H1 (cell line): Measurements from ENCODE around the gene WDR12. TPM values are rescaled to one million over a fixed set of nuclear protein-coding genes. Genes with fewer than 3 reads are reported as not detected.
A peak's percentile ranks its signal among the peaks of the same experiment; 100 is the strongest.

Source experiments
- CTCF ChIA-PET: fragments of 300-600 bp; sonication (Branson Sonifier 250); formaldehyde crosslinking; loops from one replicate; lab custom pipeline; 2021; ENCODE audit not compliant: partially characterized antibody; lab: Charles Lee
- POLR2A ChIA-PET: fragments of 300-600 bp; sonication (Branson Sonifier 250); formaldehyde crosslinking; loops from one replicate; lab custom pipeline; 2021; ENCODE audit warnings: inconsistent platforms; ENCODE audit not compliant: partially characterized antibody; lab: Charles Lee
- DNase-seq, 2 experiments: peaks; one replicate each; pipeline versions ENCODE4 v3.0.0 to v3.0.0-alpha.2; 2010 to 2022; ENCODE audit warnings: low spot score in 2 of 2, low read depth in 1 of 2, mixed read lengths in 1 of 2
- FAIRE-seq: peaks from 2 replicates; lab custom pipeline; 2011; peaks lifted over from hg19 to GRCh38; lab: Jason Lieb, UNC
- H2AFZ ChIP-seq: 2 replicates; pipeline ENCODE4 v1.8.1; 2012; ENCODE audit warnings: low read length, inconsistent platforms
- H2AK5ac ChIP-seq: 2 replicates; pipeline ENCODE4 v1.6.1; 2013; ENCODE audit warnings: low read depth, low read length
- H2BK120ac ChIP-seq: replicated peaks from 2 replicates; pipeline ENCODE3; 2013; ENCODE audit warnings: low read depth, low read length, inconsistent platforms
- H2BK12ac ChIP-seq: 2 replicates; pipeline ENCODE4 v1.6.1; 2013; ENCODE audit warnings: low read depth, low read length
- H2BK15ac ChIP-seq: 2 replicates; pipeline ENCODE4 v1.6.1; 2013; ENCODE audit warnings: low read length
- H2BK20ac ChIP-seq: 2 replicates; pipeline ENCODE4 v1.6.1; 2013; ENCODE audit warnings: low read length
- H2BK5ac ChIP-seq: 2 replicates; pipeline ENCODE4 v1.6.1; 2013; ENCODE audit warnings: low read depth, low read length
- H3K14ac ChIP-seq: 2 replicates; pipeline ENCODE4 v1.6.1; 2013; ENCODE audit warnings: inconsistent platforms; ENCODE audit not compliant: insufficient read length
- H3K18ac ChIP-seq: 2 replicates; pipeline ENCODE4 v1.6.1; 2013; ENCODE audit warnings: low read length; ENCODE audit errors: extremely low read depth
- H3K23ac ChIP-seq: 2 replicates; pipeline ENCODE4 v1.6.1; 2013; ENCODE audit warnings: inconsistent platforms; ENCODE audit not compliant: insufficient read length
- H3K23me2 ChIP-seq: 2 replicates; pipeline ENCODE4 v1.6.1; 2013; ENCODE audit warnings: low read depth, low read length
- H3K27ac ChIP-seq: 2 replicates; pipeline ENCODE4 v1.6.1; 2011; ENCODE audit warnings: low read depth, low read length, inconsistent platforms
- H3K27me3 ChIP-seq, 4 experiments: replicated peaks in 1 of 4; 1 replicate in 1 of 4; 2 replicates in 3 of 4; pipeline versions ENCODE4 v1.6.1 to v1.8.1; 2011 to 2013; ENCODE audit warnings: low read length in 3 of 4, mild to moderate bottlenecking in 3 of 4, inconsistent platforms in 2 of 4, mixed read lengths in 2 of 4, moderate library complexity in 1 of 4; ENCODE audit not compliant: control insufficient read depth in 3 of 4, insufficient read depth in 3 of 4; ENCODE audit errors: extremely low read depth in 1 of 4
- H3K36me3 ChIP-seq, 4 experiments: 2 replicates each; pipeline versions ENCODE4 v1.6.1 to v1.8.1; 2011 to 2013; ENCODE audit warnings: mild to moderate bottlenecking in 4 of 4, low read length in 3 of 4, moderate library complexity in 2 of 4, control low read depth in 1 of 4, inconsistent platforms in 1 of 4; ENCODE audit not compliant: insufficient read depth in 4 of 4, control insufficient read depth in 2 of 4
- H3K4ac ChIP-seq: replicated peaks from 2 replicates; pipeline ENCODE3; 2013; ENCODE audit warnings: low read length, low read depth, mixed read lengths, inconsistent platforms; ENCODE audit not compliant: insufficient read length
- H3K4me1 ChIP-seq, 4 experiments: replicated peaks in 1 of 4; 1 replicate in 1 of 4; 2 replicates in 3 of 4; pipeline versions ENCODE4 v1.6.1 to v1.8.1; 2011 to 2013; ENCODE audit warnings: low read length in 3 of 4, inconsistent platforms in 2 of 4, mixed read lengths in 1 of 4; ENCODE audit not compliant: insufficient read depth in 4 of 4, control insufficient read depth in 3 of 4
- H3K4me2 ChIP-seq, 2 experiments: 2 replicates each; pipeline versions ENCODE4 v1.6.1 to v1.8.1; 2011 to 2013; ENCODE audit warnings: low read depth in 2 of 2, low read length in 2 of 2, control low read depth in 1 of 2, inconsistent platforms in 1 of 2, mild to moderate bottlenecking in 1 of 2; ENCODE audit not compliant: insufficient read depth in 1 of 2
- H3K4me3 ChIP-seq, 4 experiments: fragments of 200-600, 300-600 bp in 1 of 4; sonication (generic), shearing (Covaris generic), sonication (Bioruptor Twin) in 1 of 4; 2 replicates each; pipeline versions ENCODE4 v1.5.1 to v1.8.1; 2011 to 2016; ENCODE audit warnings: low read length in 4 of 4, low read depth in 3 of 4, control low read depth in 2 of 4, inconsistent platforms in 2 of 4, mild to moderate bottlenecking in 2 of 4, mixed read lengths in 1 of 4, moderate library complexity in 1 of 4; ENCODE audit not compliant: insufficient read depth in 2 of 4; ENCODE audit errors: extremely low read depth in 1 of 4
- H3K56ac ChIP-seq: replicated peaks from 2 replicates; pipeline ENCODE3; 2013; ENCODE audit warnings: low read depth, mild to moderate bottlenecking, mixed read lengths, low read length, inconsistent platforms; ENCODE audit not compliant: insufficient read length
- H3K79me1 ChIP-seq: 2 replicates; pipeline ENCODE4 v1.6.1; 2013; ENCODE audit warnings: low read depth, low read length, control low read depth
- H3K79me2 ChIP-seq, 2 experiments: 2 replicates each; pipeline versions ENCODE4 v1.6.1 to v1.8.1; 2012 to 2013; ENCODE audit warnings: low read length in 2 of 2, mild to moderate bottlenecking in 2 of 2, inconsistent platforms in 1 of 2; ENCODE audit not compliant: insufficient read depth in 2 of 2, control insufficient read depth in 1 of 2
- H3K9ac ChIP-seq, 4 experiments: replicated peaks in 1 of 4; 1 replicate in 1 of 4; 2 replicates in 3 of 4; pipeline versions ENCODE4 v1.6.1 to v1.8.1; 2011 to 2013; ENCODE audit warnings: low read depth in 3 of 4, low read length in 3 of 4, control low read depth in 2 of 4, mild to moderate bottlenecking in 2 of 4, moderate library complexity in 2 of 4, inconsistent platforms in 1 of 4; ENCODE audit errors: extremely low read depth in 1 of 4
- H3K9me3 ChIP-seq, 2 experiments: 2 replicates each; pipeline versions ENCODE4 v1.6.1 to v1.8.1; 2012 to 2013; ENCODE audit warnings: mild to moderate bottlenecking in 2 of 2, moderate library complexity in 2 of 2, control low read depth in 1 of 2, inconsistent platforms in 1 of 2, low read depth in 1 of 2, low read length in 1 of 2, mixed read lengths in 1 of 2; ENCODE audit not compliant: insufficient read depth in 2 of 2
- H4K20me1 ChIP-seq, 2 experiments: replicated peaks in 1 of 2; 2 replicates each; pipeline versions ENCODE3 to v1.8.1; 2011 to 2013; ENCODE audit warnings: inconsistent platforms in 2 of 2, low read length in 2 of 2, mild to moderate bottlenecking in 1 of 2; ENCODE audit not compliant: insufficient read depth in 2 of 2, control insufficient read depth in 1 of 2
- H4K5ac ChIP-seq: 2 replicates; pipeline ENCODE4 v1.6.1; 2013; ENCODE audit warnings: low read length, low read depth, mixed read lengths, inconsistent platforms; ENCODE audit not compliant: insufficient read length
- H4K8ac ChIP-seq: 2 replicates; pipeline ENCODE4 v1.8.0; 2013; ENCODE audit warnings: mild to moderate bottlenecking, moderate library complexity, low read length, inconsistent platforms; ENCODE audit not compliant: insufficient read depth; ENCODE audit errors: extremely low read depth
- H4K91ac ChIP-seq: replicated peaks from 2 replicates; pipeline ENCODE3; 2013; ENCODE audit warnings: low read length, mixed read lengths, inconsistent platforms; ENCODE audit not compliant: insufficient read length
- BACH1 ChIP-seq: IDR thresholded peaks from 2 replicates; pipeline ENCODE4 v1.6.1; 2012; ENCODE audit warnings: low read length, improper control_type of control experiment
- CBX5 ChIP-seq: fragments of 300-800, 300-1000 bp; sonication (generic); IDR thresholded peaks from 2 replicates; pipeline ENCODE4 v1.7.1; 2016; ENCODE audit warnings: antibody characterized with exemption, low read length, low read depth
- EGR1 ChIP-seq: IDR thresholded peaks from 2 replicates; pipeline ENCODE4 v1.6.1; 2011; ENCODE audit warnings: low read depth, low read length, borderline replicate concordance
- FOSL1 ChIP-seq: IDR thresholded peaks from 2 replicates; pipeline ENCODE4 v1.6.1; 2011; ENCODE audit warnings: mild to moderate bottlenecking, low read depth, low read length, moderate library complexity; ENCODE audit not compliant: insufficient read depth
- HDAC2 ChIP-seq, 2 experiments: fragments of 300-600 bp in 1 of 2; sonication (generic) in 1 of 2; IDR thresholded peaks; 2 replicates each; pipeline ENCODE4 v1.6.1; 2011 to 2012; ENCODE audit warnings: low read depth in 2 of 2, low read length in 2 of 2, mild to moderate bottlenecking in 2 of 2, moderate library complexity in 2 of 2, borderline replicate concordance in 1 of 2, inconsistent platforms in 1 of 2
- HDAC6 ChIP-seq: IDR thresholded peaks from one replicate; pipeline ENCODE4 v1.7.1; 2012; ENCODE audit warnings: low read depth, mild to moderate bottlenecking, inconsistent platforms, low read length, moderate library complexity
- KDM1A ChIP-seq: fragments of 200-600, 300-600 bp; sonication (generic); IDR thresholded peaks from 2 replicates; pipeline ENCODE4 v1.7.1; 2016; ENCODE audit warnings: mild to moderate bottlenecking, low read length, borderline replicate concordance
- MAFK ChIP-seq: IDR thresholded peaks from 2 replicates; pipeline ENCODE4 v1.6.1; 2012; ENCODE audit warnings: low read depth, mild to moderate bottlenecking, improper control_type of control experiment, low read length
- POLR2A ChIP-seq, 2 experiments: IDR thresholded peaks; 1 replicate in 1 of 2; 2 replicates in 1 of 2; pipeline ENCODE4 v1.6.1; 2011; ENCODE audit warnings: low read depth in 2 of 2, low read length in 2 of 2, mild to moderate bottlenecking in 2 of 2; ENCODE audit errors: control extremely low read depth in 1 of 2
- SP4 ChIP-seq: IDR thresholded peaks from 2 replicates; pipeline ENCODE4 v1.6.1; 2012; ENCODE audit warnings: low read length, inconsistent platforms
- TAF1 ChIP-seq: IDR thresholded peaks from 2 replicates; pipeline ENCODE4 v1.6.1; 2011; ENCODE audit warnings: mild to moderate bottlenecking, low read depth, low read length
- TBP ChIP-seq: IDR thresholded peaks from 2 replicates; pipeline ENCODE4 v1.6.1; 2011; ENCODE audit warnings: low read depth, low read length, improper control_type of control experiment
- WGBS, 2 experiments: shearing (Covaris generic) in 1 of 2; methylation state at CpG; one replicate each; pipeline versions ENCODE4 v1.1.6 to v1.1.7; 2013 to 2015; ENCODE audit warnings: low lambda C conversion rate in 2 of 2, mixed read lengths in 2 of 2, inconsistent platforms in 1 of 2, low coverage in 1 of 2, missing lambda C conversion rate in 1 of 2; ENCODE audit not compliant: insufficient replicate concordance in 2 of 2, insufficient coverage in 1 of 2, insufficient read length in 1 of 2; ENCODE audit errors: extremely low coverage in 1 of 2, missing lambda C conversion rate in 1 of 2; 5-methylcytosine and 5-hydroxymethylcytosine counted together
- polyA plus RNA-seq, 7 experiments: library from polyadenylated mRNA; depleted of rRNA in 3 of 7; stranded (reverse) in 5 of 7; unstranded in 2 of 7; fragments of >200 nt in 5 of 7; fragments of 200-250 nt in 2 of 7; gene quantifications; 1 replicate in 5 of 7; 2 replicates in 1 of 7; 4 replicates in 1 of 7; pipeline versions ENCODE4 v1.2.1 to v1.2.3, GENCODE V29; 2011 to 2013; ENCODE audit warnings: missing spikeins in 2 of 7, mixed read lengths in 2 of 7
- total RNA-seq: library from RNA; stranded (reverse); fragmentation: NEBNext Ultra II Directional; extraction: Animal tissue kit (Norgen Biotek cat#: 25700); gene quantifications from 2 replicates; pipeline ENCODE4 v1.2.1, GENCODE V29; 2021

WDR12 gene
- total and polyA plus RNA-seq, 2 of the 8 experiments (the other 6 are each of a cell fraction or from before 2014, with no cell fraction given), result 25.0 to 183 TPM

DNA sequence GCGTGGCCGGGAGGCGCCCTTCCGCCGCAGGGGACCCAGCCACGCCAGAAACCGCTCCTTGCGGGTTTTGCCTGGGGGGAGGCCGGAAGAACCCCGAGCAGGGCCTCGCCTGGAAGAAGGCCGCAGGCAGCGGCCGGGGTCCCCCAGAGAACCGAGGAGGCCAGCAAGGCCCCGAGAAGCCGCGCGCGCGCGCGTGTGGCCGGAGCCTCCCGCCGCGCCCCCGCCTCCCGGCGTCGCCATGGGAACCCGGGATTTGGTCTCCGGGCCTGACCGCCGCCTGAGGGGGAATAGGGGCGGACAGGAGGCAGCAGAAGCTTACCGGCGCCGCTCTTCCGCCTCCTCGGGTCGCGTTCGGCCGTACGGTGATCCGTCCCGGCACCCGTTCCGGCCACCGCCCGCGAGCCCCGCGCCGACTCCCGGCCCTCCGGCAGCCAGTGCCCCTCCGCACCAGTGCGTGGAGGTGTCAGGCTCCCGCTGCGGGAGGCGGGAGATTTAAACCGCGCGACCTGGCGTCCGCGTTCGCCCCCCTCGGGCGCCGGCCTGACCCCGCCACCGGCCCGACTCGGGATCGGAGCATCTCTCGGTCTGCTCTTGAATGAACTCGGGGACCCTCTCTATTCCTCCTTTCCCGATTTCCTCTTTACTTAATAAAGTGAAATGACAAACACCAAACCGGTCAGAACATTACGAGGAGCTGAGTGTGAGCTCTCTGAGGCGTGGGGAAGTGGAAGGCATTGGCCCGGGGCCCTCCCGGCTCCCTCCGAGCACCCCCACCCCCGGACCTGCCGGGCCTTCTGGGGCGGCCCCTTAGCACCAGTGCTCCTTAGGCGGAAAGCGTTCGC, 40.0 kb downstream of the WDR12 start, which contains the start of gene ICA1L:
Gene ICA1L (minus strand): TSS at position 467 of the 842 bp plus-strand sequence. CDS start 42,757 bp downstream, outside the sequence.
- Histone ChIP-seq H4K5ac (no peak within 1 kb of the TSS), H3K4me3 (peak within 1 kb of the TSS; percentile 70 to 84 (median 74)), H4K8ac (peak within 1 kb of the TSS; percentile 90), H3K79me2 (no peaks in the 10 kb centered on the region), H3K4me2 (peak within 1 kb of the TSS; percentile 66 to 74), H2BK5ac (no peak within 1 kb of the TSS; the same call in 1 of the 2 replicates), H3K79me1 (no peaks in the 10 kb centered on the region), H3K9me3 (no peaks in the 10 kb centered on the region), H2AFZ (peak within 1 kb of the TSS; percentile 6; the same call in 1 of the 2 replicates), H3K4ac (no peak within 1 kb of the TSS), H3K23ac (no peak within 1 kb of the TSS), H2BK120ac (no peak within 1 kb of the TSS), H2BK15ac (no peak within 1 kb of the TSS), H3K14ac (no peak within 1 kb of the TSS), H3K27me3 (no peaks in the 10 kb centered on the region), H2BK12ac (no peak within 1 kb of the TSS), H4K91ac (no peak within 1 kb of the TSS), H4K20me1 (no peaks in the 10 kb centered on the region), H3K23me2 (peaks cover 2% of the 10 kb centered on the region; the same call in 1 of the 2 replicates), H3K4me1 (no peaks in the 10 kb centered on the region), H3K56ac (no peak within 1 kb of the TSS), H2BK20ac (no peak within 1 kb of the TSS), H3K18ac (peak within 1 kb of the TSS; percentile 60), H3K27ac (peak within 1 kb of the TSS; percentile 39; the same call in 1 of the 2 replicates), H3K36me3 (no peaks in the 10 kb centered on the region), H2AK5ac (no peak within 1 kb of the TSS), H3K9ac (peak within 1 kb of the TSS; percentile 58 to 90 (median 60); a peak in 6 of 7 replicates)
- WGBS, 2 experiments, result 3% methylated on average over 75 of the region's 93 CpGs; no CpG with 5 or more reads in 1 of the 2 experiments
- CTCF ChIA-PET, result interaction anchor here (0.6 to 1.9 kb wide), 8 partner anchors 8 to 1008 kb away, joined by 3 to 10 read pairs (median 4); no protein-coding TSS in a partner anchor
- DNase-seq, result peak in 1 of 2 experiments; percentile 84
- POLR2A ChIA-PET, result interaction anchor here (1.0 to 2.0 kb wide), 4 partner anchors 8 to 40 kb away, joined by 3 to 8 read pairs (median 5); partner anchors contain the start of genes CARF and WDR12
- no peak for FAIRE-seq
- no peak for TF ChIP-seq SP4
- peak; percentile 9; the same call in 1 of the 2 replicates for TF ChIP-seq EGR1
- no peak for TF ChIP-seq MAFK
- TF ChIP-seq TAF1, result peak; percentile 5; the same call in 1 of the 2 replicates
- TF ChIP-seq CBX5, result no peak
- no peak for TF ChIP-seq KDM1A
- TF ChIP-seq HDAC2 (IDR thresholded peaks at IDR 0.05; ENCODE audit: borderline replicate concordance in 1 of 2, low read depth in 2 of 2, low read length in 2 of 2), result no peak; a peak in 1 of 4 replicates
- TF ChIP-seq TBP, result no peak
- TF ChIP-seq HDAC6, result no peak
- no peak for TF ChIP-seq FOSL1
- TF ChIP-seq POLR2A (IDR thresholded peaks at IDR 0.05; ENCODE audit: control extremely low read depth in 1 of 2, low read depth in 2 of 2, low read length in 2 of 2), result 0 out of 3 replicates have a peak, but pooled peaks of 1 of the 2 experiments have one; percentile 17
- TF ChIP-seq BACH1, result no peak
